Esophagus squamous epithelium (tissue), 4 donors: ENCODE data around the gene HSF5.

Source experiments
- CTCF ChIP-seq, 6 experiments: fragments of 450-650 bp in 4 of 6; fragments of 200-600 bp in 2 of 6; sonication (generic) in 2 of 6; IDR thresholded peaks; one replicate each; pipeline ENCODE4 v1.5.1; 2016 to 2019; ENCODE audit warnings: antibody characterized with exemption in 6 of 6, mild to moderate bottlenecking in 4 of 6, moderate library complexity in 4 of 6
- POLR2A ChIP-seq, 4 donors: fragments of 450-650 bp; IDR thresholded peaks; one replicate each; pipeline ENCODE4 v1.6.1; 2017; ENCODE audit warnings: antibody characterized with exemption in 4 of 4, mild to moderate bottlenecking in 4 of 4, moderate library complexity in 3 of 4

GRCh38 chr17:58532555-58532951 is 44.3 kb upstream of the HSF5 start:
- TF ChIP-seq CTCF (IDR thresholded peaks at IDR 0.05) (no peak), POLR2A (IDR thresholded peaks at IDR 0.05) (no peak)
